ENCODE measurements around the gene P3H2.

The P3H2 gene

DNA sequence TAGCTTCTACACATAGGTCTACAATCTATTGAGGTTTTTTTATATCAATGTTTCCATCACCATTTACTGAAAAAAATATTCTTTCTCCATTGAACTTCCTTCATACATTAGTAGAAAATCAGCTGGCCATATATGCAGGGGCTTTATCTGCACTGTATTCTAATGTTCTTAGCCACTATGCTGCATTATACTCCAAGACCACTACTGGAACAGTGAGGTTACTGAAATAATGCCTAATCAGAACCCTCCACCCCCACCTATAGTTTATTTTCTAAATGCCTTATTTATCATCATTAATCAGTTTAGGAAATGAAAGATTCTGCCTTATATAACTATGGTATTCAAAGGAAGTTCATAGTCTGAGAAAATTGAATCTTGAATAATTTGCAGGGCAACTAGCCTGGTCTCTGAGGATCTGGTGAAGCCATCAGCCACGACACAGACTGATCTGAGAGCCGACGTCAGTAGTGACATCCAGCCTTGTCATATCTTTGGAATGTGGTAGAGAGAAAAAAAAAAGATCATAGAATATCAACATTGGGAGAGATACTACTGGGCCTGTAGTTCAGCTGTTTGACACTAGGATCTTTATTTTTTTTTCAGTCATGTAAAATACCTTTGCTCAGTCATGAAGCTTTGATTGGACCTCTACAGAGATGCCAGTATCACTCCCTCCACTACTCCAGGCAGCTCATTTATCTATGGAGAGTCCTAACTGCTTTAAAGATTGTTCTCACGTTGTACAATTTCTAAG, 66.6 kb downstream of the P3H2 start:
- no peak for DNase-seq

DNA sequence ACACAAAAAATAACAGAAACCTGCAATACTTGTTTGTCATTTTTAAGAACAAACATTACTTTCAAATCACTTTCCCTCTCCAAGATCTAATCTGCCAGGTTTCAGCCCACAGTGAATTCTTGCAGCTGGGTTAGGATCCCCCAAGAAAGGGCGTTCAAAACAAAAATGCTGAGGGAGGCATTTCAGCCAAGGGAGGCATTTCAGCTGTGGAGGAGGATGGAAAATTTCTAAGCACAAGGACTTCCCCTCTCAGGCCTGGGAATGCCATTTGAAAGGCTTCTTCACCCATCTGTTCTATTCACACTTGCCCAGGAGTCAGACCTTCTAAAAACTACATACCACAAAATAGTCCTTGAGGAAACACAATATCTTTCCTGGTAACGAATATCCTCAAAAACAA, 69.1 kb downstream of the P3H2 start:
- DNase-seq: no peak

DNA sequence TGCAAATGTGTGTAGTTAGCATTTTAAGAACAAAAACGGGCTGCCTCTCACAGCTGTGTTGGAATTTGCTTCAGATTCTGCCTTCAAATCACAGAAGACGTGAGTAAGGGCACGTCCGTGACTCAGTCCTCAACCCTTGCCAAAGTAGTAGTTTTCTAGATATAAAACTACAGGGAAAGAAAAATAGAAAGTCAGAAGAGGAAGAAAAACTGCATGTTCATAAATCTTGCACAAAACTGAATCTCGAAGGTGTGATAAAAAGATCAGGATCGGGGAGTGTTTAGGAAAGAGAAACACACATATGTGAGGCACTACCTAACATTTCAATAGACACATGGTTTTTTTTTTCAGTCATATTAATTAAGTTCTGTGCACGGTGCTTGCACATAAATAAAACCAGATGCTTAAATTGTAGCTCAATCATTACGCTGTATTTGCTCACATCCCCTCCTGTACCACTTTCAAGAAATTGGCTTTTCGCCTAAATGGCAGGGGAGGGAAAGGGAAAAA, 71.7 kb downstream of the P3H2 start:
- no peak for DNase-seq

DNA sequence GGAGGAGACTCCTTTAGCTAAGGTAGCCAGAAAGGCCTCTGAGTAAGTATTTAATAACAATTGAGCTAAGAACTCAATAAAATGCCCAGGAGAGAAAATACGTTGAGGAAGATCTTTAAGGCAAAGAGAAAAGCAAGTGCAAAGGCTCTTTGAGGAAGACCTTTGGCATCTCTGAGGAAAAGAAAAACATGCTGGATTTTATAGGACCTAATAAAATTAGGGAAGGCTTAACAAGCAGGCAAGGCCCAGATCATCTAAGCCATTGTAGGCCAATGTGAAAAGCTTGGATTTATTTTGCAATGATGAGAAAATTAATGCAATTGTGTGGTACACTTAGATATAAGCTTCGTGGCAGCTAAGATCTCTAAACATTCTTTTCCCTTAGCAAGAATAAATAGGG, 75.7 kb downstream of the P3H2 start:
- DNase-seq: no peak

DNA sequence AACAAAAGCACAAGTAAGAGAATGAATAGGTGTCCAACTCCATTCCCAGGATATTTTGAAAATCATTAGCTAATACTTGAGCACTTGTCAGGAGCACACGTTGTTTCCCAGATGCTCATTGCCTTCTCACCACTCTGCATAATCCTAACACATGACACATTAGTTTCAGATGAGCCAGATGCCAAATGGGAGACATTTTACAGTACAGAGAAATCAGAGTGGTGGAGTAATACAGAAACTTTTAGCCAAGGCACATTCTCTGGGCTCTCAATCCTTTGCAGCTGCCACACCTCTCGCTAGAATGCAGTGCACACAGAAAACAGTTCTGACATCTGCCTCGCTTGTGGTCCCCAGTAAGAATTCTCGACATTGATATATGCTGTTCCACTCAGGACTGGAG, 76.6 kb downstream of the P3H2 start:
- DNase-seq: no peak

DNA sequence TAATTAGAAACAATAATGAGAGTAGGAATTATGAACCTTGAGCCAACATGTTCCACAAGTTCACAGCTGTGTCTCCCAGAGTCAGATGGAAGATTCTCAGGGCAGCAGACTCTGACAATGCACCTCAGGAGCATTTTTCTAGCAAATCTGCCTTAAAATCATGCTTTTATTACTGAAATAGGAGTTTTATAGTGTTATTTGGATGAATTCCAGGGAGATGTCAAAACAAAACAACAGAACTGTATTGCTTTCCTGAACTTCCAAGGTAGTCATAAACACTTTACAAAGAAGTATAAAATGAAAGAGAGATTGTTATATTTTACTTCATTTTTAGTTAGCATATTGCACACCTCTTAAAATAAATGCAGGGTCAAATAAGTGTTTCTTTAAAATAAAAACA, 77.0 kb downstream of the P3H2 start:
- DNase-seq: no peak

DNA sequence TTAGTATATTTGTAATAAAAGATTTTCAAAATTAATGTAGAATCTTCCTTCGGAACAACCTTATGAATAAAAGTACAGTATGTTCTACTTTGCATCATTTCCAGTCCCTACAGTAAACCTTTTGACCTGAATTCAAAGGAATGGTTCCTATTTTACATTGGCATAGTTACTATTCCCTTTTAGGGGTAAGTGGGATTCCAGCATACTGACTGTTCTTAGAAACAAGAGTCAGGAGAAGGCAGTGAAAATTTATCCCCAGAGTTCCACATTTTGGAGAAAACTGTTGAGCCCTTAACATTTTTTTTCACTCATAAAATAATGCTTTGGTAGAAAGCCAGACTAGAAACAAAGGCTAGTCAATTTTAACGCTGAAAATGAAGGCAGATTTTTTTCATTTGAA, 78.1 kb downstream of the P3H2 start:
- DNase-seq: no peak

DNA sequence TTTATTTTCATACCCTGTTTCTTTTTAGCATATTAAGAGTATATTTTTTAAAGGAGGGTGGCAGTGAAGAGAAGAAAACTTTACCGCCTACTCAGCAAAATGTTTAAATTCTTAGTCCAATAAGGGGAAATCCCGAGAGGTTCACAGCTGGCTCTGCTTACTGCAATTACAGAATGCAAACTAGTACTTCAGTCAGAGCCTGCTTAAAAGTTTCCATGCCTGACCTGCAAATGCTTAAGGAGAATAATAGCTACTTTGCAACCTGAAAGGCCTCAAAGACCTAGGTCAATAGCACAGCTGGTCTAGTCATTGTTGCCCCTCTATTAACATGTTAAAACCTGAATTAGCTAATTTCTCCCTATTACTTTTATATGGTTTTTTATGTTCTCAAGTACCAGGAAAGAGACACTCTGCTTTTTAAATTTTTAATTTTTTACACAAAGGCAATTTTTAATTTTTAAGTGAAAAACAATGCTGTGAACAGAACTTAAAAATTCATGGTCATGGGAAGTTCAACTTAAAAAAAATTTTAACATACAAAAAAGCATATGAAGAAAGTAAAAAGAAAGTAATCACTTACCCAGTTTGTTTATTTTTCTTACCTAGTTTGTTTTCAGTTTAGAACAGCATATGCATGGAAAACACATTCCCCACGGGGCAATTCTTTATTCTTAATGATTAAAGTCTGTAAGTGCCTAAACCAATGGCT, 79.2 kb downstream of the P3H2 start:
- DNase-seq: peak; percentile 65

DNA sequence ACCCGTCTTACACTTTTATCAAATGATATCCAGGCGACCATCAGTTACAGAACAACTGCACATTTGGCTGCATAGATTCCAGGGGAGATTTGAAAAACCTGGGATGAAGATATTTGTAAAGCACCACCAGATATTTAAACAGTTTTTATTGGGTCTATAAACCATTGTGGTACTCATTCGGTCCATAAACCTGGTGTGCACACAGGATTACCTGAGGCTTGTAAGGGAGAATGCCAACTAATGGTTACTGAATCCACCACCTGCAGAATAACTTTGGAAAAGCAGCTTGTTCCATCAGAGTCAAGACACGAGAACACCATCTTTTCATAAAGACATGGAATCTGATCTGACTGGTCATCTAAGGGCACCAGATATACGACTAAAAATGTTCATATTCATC, 80.6 kb downstream of the P3H2 start:
- DNase-seq: no peak

DNA sequence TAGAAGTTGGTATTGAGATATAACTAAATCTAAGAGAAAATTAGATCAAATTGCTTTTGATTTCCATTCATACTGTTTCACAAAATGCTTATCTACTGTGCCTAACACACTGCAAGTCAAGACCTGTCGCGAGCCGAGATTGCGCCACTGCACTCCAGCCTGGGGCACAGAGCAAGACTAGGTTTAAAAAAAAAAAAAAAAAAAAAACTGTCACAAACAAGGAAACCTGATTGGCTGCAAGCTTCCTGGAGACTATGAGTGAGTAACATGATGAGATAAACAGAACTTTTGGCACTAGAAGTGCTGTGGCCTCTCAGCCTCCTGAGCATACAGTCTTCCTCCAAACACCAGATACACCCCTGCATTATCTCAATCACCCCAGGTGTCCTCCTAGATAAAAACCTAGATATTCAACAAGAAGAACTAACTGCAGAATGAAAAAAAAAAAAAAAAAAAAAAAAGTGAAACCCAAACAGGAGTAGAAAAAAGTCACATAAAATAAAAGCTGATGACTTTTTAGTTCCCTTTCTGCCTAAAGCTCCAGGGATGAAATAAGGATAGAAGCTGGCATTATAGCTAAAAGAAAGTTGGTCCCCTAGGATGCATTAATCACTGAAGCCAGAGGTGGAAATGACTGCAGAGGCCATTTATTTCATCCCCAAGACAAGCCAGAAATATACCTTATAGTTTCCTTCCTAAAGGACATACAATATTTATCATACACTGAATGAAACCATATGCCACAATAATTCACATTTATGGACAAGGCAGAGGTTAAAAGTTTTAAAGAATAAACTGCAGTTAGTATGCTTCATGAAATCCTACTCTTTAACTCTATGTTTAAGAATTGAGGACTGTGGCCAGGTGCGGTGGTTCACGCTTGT, 82.4 kb downstream of the P3H2 start:
- no peak for DNase-seq

DNA sequence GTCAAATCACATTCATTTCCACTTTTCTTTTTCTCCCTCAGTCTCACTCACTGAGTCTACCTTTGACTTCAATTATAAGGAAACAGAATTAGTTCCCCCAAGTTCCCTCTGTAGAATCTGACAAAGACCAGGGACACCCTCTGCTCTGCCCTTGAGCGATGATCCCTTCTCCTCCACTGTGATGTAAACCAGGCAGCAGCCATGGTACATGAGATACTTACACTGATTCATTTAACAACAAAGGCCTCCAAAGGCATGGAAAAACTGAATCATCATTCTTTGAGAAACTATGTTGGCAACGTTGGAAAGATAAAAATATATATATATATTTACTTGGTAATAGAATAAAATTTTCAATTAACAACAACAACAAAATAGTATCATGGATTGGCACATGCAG, 84.1 kb downstream of the P3H2 start:
- no peak for DNase-seq

DNA sequence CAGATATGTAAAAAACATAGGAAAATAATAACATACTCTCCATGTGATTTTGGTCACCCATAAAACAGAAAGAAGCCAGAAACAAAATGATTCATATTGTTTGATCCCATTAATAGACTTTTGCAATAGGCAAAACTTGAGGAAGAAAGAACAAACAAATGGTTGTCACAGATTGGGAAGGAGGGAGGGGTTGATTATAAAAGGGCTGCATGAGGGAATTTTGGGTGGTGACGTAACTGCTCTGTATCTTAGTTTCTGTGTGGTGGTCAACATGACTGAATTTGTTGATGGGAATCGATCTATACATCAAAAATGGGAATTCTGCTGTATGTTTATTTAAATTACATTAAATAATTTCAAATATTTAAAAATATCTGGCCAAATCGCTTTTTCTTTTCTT, 86.3 kb downstream of the P3H2 start:
- no peak for DNase-seq

DNA sequence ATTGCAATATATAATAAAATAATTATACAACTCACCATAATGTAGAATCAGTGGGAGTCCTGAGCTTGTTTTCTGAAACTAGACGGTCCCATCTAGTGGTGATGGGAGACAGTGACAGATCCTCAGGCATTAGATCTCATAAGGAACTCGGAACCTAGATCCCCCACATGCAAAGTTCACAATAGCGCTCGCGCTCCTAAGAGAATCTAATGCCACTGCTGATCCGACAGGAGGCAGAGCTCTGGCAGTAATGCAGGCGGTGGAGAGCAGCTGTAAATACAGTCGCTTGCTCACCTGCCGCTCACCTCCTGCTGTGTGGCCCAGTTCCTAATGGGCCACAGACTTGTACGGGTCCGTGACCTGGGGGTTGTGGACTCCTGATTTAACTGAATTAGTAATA, 87.8 kb downstream of the P3H2 start:
- no peak for DNase-seq

DNA sequence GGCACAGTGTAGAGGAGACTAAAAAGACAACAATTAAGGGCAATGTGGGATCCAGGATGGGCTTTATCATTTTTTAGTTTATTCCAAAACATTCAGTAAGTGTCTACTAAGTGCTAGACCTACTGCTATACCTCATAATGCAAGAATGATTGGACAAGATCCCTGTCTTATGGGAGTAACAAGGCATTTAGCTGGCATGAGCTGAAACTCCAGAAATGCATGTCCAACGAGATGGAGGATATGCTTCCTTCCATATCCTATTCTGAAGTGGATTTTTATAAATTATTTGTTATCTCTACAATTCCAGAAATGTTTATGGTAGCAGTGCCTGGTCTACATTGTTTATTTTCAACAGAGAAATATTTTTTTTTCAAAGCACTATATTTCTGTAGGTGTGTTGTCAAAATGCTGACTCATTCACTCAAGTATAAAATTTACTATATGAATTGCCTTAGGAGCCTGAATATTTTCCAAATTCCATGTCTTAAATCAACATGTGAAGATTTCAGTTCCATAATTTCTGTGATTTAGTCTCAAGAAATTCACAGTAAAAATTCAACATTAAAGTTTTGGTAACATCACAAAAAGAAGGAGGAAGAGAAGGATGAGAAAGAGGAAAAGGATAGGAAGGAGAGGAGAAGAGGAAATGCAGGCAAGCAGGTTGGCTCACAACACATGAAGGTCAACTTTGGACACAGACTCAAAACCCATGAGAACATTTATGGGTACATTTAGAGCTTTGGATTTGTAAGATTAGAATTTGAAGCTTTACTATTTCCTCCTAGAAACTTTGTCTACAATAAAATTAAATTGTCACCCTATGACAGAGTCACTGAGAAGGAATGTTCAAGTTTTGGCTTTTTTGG, 88.6 kb downstream of the P3H2 start:
- no peak for DNase-seq

DNA sequence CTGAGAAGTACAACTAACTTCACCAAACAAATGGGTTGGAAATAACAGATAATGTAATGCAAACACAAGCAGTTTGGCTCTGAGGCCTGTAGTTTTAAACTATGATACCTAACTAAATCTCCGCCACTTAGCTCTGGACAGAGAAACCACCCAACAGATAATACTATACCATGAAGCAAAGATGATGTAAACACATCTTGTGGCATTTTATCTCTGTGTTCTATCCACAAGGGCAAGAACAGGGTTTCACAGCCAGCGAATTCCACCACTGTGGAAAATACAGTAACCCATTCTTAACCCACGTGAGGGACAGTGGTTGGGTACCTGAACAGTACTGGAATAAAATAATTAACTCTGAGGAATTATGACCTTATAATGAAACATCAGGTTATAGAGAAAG, 93.6 kb downstream of the P3H2 start:
- DNase-seq: no peak

DNA sequence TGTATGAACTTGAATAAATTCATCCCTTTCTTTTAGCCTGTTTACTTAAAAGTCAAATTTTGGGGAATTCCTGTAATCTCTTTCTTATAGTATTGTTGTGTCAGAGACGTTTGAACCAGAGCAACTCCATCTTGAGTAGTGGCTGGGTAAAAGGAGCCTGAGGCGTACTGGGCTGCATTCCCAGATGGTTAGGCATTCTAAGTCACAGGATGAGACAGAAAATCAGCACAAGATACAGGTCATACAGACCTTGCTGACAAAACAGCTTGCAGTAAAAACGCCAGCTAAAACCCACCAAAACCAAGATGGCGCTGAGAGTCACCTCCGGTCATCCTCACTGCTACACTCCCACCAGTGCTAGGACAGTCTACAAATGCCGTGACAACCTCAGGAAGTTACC, 94.5 kb downstream of the P3H2 start:
- DNase-seq: no peak

DNA sequence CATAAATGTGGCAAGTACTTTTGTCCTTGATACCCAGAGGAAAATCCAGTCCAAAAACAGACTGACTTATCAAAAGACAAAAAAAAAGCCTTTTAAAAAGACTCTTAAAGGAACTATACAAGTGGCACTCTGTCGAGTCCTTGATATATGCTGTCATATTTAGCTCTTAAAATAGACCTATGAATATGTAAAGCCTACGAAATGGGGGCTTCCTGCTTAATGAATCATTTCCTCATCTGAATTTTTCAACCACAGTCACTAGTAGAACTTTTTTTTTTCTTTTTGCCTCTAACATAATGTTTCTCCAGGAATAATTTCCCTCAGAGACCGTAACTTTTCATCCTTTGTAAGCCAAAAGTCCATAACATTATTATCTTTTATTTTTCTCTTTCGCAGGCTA, 95.8 kb downstream of the P3H2 start:
- no peak for DNase-seq

DNA sequence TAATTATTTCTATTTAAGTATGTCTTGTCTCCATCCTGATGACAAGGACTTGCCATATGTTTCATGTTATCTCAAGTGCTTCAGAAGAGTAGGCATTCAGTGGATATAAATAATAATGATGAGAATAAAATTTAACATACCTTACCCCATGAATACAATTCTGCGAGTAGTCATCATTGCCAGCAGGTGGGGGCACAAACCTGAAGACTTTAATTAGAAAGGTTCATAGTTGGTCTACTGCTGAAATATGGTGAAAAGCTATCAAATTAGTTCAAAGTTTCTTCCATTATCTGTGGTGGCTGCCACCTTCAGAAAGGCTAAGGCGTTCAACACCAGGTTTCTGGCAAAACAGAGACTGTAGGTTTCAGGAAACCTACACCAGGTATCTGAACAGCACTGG, 100.9 kb downstream of the P3H2 start:
- no peak for DNase-seq

DNA sequence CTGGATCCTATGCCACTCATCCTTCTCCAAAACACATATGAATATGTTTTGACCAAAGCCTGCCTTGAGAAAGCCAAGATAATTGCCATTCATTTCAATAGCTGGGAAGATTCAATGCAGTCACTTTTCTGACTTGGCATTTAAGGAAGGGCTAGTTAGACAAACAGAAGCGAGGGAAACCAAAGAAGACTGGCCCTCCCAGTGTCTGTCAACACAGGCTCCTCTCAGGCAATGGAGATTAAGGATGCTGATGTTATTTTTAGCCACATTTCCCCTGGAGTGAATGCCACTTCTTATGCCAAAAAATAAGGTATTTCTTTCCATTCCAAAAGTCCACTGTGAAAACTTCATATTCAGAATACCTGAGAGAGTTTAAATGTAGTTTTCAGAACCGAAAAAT, 101.7 kb downstream of the P3H2 start:
- DNase-seq: no peak

DNA sequence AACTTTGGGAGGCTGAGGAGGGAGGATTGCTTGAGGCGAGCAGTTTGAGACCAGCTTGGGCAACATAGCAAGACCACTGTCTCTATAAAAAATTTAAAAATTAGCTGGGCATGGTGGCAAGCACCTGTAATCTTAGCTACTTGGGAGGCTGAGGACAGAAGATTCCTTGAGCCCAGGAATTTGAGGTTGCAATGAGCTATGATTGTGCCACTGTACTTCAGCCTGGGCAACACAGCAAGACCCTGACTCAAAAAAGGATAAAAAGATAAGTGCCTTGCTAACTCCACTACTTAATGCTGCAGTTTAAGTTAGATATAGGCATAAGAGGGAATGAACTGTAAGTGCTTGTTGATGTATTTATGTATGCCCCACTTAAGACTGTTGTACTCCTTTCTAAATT, 102.2 kb downstream of the P3H2 start:
- DNase-seq: no peak

DNA sequence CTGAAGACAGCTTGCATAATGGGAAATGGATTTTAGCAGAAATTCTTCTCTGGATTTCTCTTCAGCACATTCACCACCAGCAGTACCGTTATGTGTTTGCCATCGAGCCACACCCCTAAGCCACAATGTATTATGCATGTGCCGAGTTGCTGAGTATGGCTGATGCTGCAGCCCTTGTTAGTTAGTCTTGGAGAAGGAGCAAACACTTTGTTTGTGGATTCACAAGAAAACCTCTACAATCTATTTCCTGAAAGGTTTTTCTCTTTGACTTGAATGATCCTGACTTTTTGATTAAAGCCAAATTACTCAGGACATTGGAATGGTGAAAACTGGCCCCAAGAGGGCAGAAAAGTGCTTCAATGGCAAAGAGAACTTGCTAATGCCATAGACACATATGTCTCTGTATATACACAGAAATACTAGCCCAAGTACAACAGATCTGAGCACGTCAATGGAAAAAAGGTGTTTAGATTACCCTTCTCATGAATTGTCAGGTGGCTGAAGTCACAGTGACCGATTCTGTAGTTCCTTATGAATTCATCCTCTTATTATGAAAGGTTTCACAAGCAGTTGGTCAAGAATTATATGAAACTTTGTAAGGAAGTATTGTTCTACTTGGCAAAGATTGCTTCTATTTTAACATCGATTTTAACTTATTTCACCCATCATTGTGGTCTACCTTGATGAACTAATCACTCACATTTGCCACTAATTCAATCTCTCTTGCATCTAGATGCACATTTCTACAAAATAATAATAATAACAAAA, 103.0 kb downstream of the P3H2 start:
- peak; percentile 50 for DNase-seq

DNA sequence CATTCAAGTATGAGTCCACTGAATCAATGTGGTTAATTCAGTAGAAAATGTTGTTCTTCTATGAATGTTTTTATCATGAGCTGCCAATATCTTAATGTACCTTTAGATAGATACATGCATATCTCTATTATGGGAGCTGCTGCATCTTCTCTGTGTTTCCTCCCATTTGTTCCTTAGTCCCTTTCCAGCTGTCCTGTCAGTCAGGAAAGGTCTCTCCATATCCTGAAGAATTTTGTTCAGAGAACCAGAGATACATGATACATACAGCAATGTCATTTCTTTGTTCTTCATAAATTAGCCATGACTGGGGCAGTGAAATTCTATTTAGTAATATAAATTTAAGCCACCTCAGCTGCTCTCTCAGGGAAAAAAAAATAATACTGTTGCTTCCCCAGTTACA, 103.7 kb downstream of the P3H2 start:
- no peak for DNase-seq
